ENCODE data around the gene CFAP77.

The CFAP77 gene

GRCh38 chr9:132517815-132518550 lies 108.0 kb downstream of the CFAP77 start:
- no peak for DNase-seq (ENCODE audit: low read depth)

DNA sequence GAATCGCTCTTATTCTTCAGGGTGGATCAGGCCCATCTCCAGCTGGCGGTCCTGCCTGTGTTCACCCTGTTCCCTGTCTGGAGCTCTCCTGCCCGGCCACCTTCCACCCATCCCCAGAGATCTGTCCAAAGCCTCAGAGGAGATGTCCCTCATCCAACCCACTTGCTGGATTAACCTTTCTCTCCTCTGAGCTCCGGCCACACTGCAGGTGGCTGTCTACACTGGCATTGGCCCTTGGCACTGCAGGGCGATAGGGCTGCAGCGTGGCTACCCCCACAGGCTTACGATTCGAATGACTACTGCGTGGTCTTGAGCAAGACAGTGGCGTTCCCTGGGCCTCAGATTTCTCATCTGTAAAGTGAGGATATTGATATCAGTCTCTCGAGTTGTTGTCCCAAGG lies 108.6 kb downstream of the CFAP77 start:
- no peak for DNase-seq (ENCODE audit: low read depth)

GRCh38 chr9:132519033-132519432 lies 109.0 kb downstream of the CFAP77 start:
- DNase-seq (ENCODE audit: low read depth) = no peak

GRCh38 chr9:132520612-132521011 lies 110.6 kb downstream of the CFAP77 start:
- DNase-seq (ENCODE audit: low read depth) = no peak

GRCh38 chr9:132525308-132526023 lies 115.5 kb downstream of the CFAP77 start:
- no peak for DNase-seq (ENCODE audit: low read depth)

GRCh38 chr9:132531195-132531594 lies 121.2 kb downstream of the CFAP77 start:
- no peak for DNase-seq (ENCODE audit: low read depth)

- no peak for DNase-seq (ENCODE audit: low read depth)
Observed at GRCh38 chr9:132531710-132532570, 121.9 kb downstream of the CFAP77 start.

DNA sequence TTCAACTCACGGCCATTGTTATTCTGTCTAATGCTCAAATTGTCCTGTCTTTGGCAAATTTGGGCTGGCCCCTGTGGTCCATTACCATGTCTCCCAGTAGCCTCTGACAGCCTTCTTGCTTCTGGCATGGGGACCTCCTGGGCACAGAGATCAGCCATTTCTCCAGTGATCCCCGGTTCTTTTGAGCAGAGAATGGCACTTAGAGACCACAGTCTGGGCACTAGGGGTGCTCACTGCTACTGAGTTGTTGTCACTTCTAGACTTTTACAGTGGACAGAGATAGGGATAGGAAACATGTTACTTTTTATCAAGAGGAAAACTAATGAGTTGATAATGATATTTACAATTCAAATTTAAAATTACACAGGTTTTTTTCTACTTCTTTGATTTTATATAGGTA lies 124.8 kb downstream of the CFAP77 start:
- DNase-seq (ENCODE audit: low read depth) = no peak

DNA sequence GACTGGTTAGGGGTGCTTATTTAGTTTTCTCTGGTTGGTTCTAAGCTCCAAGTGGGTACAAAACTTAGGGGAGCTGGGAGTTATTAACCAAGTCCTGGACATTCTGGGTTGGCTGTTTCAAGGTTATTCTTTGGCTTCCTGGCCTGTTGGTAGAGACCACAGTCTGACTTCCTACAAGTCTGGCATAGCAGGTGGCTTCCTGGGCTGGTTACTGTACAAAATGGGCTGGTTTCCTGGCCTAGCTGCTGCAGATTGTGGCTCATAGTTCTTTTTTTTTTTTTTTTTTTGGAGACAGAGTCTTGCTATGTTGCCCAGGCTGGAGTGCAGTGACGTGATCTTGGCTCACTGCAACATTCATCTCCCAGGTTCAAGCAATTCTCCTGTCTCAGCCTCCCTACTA lies 126.1 kb downstream of the CFAP77 start:
- DNase-seq (ENCODE audit: low read depth) = no peak

DNA sequence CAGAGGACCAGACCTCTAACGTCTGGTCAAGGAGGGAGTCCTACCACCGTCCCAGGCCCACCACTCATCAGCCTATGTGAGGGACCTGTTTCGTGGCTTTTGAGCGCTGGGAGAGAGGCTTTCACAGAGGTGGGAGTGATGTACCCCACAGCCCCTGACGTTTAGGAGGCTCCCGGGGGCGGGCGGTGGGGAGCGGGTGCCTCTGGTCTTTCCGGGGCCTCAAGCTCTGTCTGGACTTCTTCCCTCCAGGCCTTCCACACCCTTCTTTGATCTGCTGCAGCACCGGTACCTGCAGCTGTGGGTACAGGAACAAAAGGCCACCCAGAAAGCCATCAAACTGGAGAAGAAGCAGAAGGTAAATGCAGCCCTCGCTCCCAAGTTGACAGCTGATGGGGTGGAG lies 127.3 kb downstream of the CFAP77 start:
- no peak for DNase-seq (ENCODE audit: low read depth)

- DNase-seq (ENCODE audit: low read depth) = no peak
Observed at GRCh38 chr9:132538071-132538470, 128.1 kb downstream of the CFAP77 start.

DNA sequence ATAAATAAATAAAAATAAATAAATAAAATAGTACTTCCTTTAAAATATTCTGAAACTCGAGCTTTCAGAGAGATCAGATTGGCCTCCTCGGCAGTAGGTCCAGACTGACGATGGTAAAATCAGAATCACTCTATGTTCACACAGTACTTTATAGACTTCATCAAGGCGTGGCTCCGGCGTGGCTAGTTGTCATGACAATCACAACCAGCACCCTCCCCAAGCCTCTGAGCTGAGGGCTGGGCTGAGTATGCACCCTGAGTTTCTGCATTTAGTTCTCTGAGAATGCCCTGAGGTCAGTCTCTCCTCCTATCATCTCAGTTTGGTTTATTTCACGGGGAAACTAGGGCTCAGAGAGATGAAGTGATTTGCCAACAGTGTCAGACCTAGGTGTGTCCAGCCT lies 129.1 kb downstream of the CFAP77 start:
- DNase-seq (ENCODE audit: low read depth) = no peak

DNA sequence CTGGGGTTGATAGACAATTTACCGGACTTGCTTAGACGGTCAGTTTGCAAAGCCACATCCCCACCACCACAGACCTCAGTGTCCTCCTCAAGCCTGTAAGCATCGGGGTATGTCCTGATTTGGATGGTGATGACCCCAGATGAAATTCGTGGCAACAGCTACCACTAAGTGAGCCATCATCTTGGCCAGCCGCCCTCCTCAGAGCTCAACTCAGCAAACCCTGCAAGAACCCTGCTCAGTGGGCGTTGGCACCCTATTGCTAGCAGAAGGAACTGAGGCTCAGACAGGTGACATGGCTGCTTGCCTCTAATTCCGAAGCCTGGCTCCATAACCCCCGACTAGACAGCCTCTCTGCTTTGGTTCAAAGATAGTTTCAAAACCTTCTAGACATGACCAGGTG lies 131.0 kb downstream of the CFAP77 start:
- DNase-seq (ENCODE audit: low read depth) = no peak

- no peak for DNase-seq (ENCODE audit: low read depth)
Observed at GRCh38 chr9:132541870-132542830, 132.1 kb downstream of the CFAP77 start.

- DNase-seq (ENCODE audit: low read depth) = no peak
Observed at GRCh38 chr9:132543251-132543650, 133.2 kb downstream of the CFAP77 start.

- no peak for DNase-seq (ENCODE audit: low read depth)
Observed at GRCh38 chr9:132543960-132544359, 133.9 kb downstream of the CFAP77 start.

DNA sequence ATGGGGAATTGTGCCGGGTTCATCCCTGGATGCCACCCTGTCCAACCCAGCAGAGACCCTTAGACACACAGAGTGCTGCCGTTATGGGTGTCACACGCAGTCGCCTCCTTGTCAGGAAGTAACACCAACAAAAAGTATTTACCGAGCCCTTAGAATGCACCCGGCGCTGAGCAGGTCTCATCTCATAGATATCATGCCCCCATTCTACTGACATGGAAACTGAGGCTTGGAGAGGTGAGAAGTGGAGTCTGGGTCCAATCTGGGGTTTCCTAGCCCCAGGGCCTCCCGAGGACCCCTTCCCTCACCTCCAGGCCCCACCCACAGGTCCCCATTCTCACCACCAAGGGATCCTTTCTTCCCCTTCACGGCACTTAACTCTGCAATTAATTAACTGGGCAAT lies 135.6 kb downstream of the CFAP77 start:
- no peak for DNase-seq (ENCODE audit: low read depth)

GRCh38 chr9:132546148-132547051 lies 136.4 kb downstream of the CFAP77 start:
- DNase-seq (ENCODE audit: low read depth) = no peak

DNA sequence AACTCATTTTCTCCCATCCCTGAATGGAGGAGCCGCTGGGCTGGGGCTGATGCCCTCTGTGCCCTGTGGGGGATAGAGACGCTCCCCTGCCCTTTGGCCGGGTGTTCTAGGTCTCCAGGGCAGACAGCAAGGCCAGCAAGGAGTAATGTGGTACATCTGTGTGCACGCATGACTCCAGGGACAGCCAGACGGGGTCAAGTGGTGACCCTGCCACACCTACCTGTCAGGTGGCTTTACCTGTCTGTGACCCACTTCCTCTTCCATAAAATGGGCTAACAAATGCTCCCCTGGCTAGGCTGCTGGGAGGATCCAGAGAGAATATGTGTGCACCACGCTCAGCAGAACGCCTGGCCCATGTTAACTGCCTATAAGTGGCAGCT lies 137.0 kb downstream of the CFAP77 start:
- DNase-seq (ENCODE audit: low read depth) = no peak

DNA sequence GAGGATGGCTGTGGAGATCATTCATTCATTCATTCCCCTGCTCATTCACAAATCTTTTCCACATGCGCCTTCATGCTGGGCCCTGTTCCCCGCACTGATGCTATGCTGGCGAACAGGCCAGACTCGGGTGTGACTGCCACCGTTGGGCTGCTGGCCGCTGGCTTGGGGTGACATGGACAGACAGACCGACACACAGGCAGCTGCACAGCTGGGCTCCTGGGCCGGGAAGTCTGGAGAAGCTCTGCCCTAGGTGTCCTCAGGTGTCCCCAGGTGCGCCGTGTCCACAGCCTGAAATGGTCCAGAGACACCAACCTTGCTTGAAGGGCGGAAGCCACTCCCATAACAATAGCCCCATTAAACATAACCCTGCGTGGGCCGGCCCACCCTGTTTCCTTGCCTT lies 137.4 kb downstream of the CFAP77 start:
- DNase-seq (ENCODE audit: low read depth) = no peak
